ENCODE measurements around the gene TTC12.

- TF ChIP-seq GATA2 (IDR thresholded peaks at IDR 0.05; ENCODE audit: low read depth, low read length) (no peak), GATA3 (IDR thresholded peaks at IDR 0.05; ENCODE audit: low read depth, low read length) (no peak)
Measured at GRCh38 chr11:113281052-113281725, 33.2 kb upstream of the TTC12 start.

All from SH-SY5Y (cell line).